22Rv1 (cell line): ENCODE data around the gene WNT4.

Experiments
- CTCF ChIP-seq: fragments of 450-650 bp; IDR thresholded peaks from 2 replicates; pipeline ENCODE4 v1.5.1; 2017; ENCODE audit warnings: mild to moderate bottlenecking
- ZFX ChIP-seq: fragments of 450-650 bp; IDR thresholded peaks from 2 replicates; pipeline ENCODE4 v1.6.1; 2017; ENCODE audit warnings: antibody characterized with exemption, borderline replicate concordance

GRCh38 chr1:22102746-22103145, 40.2 kb downstream of the WNT4 start:
- TF ChIP-seq CTCF (no peak), ZFX (no peak)
